GM19240 (cell line): ENCODE measurements around the gene ESYT2.

Experiments
- DNase-seq: peaks from one replicate; pipeline ENCODE4 v3.0.0; 2011; ENCODE audit warnings: low spot score; ENCODE audit not compliant: insufficient read length

ESYT2 gene

GRCh38 chr7:158771213-158771834 lies 58.0 kb downstream of the ESYT2 start:
- DNase-seq = no peak

- DNase-seq = no peak
Observed at GRCh38 chr7:158767707-158768106, 61.6 kb downstream of the ESYT2 start.

GRCh38 chr7:158766570-158767281 lies 62.6 kb downstream of the ESYT2 start:
- no peak for DNase-seq

- no peak for DNase-seq
Observed at GRCh38 chr7:158765020-158765419, 64.3 kb downstream of the ESYT2 start.

GRCh38 chr7:158763454-158764033 lies 65.8 kb downstream of the ESYT2 start:
- DNase-seq = no peak

GRCh38 chr7:158761945-158762344 lies 67.4 kb downstream of the ESYT2 start:
- DNase-seq = no peak

GRCh38 chr7:158760936-158761335 lies 68.4 kb downstream of the ESYT2 start:
- no peak for DNase-seq

GRCh38 chr7:158760445-158760764 lies 68.9 kb downstream of the ESYT2 start:
- no peak for DNase-seq

GRCh38 chr7:158759749-158760444 lies 69.4 kb downstream of the ESYT2 start:
- DNase-seq = no peak

- no peak for DNase-seq
Observed at GRCh38 chr7:158759245-158759614, 70.1 kb downstream of the ESYT2 start.

- DNase-seq = no peak
Observed at GRCh38 chr7:158758586-158759244, 70.6 kb downstream of the ESYT2 start.

- no peak for DNase-seq
Observed at GRCh38 chr7:158757404-158757989, 71.8 kb downstream of the ESYT2 start.

- no peak for DNase-seq
Observed at GRCh38 chr7:158754746-158755444, 74.4 kb downstream of the ESYT2 start.

- DNase-seq = no peak
Observed at GRCh38 chr7:158753900-158754299, 75.4 kb downstream of the ESYT2 start.

GRCh38 chr7:158751751-158752150 lies 77.6 kb downstream of the ESYT2 start:
- DNase-seq = no peak

GRCh38 chr7:158751199-158751598 lies 78.1 kb downstream of the ESYT2 start:
- DNase-seq = no peak

- DNase-seq = no peak
Observed at GRCh38 chr7:158750702-158751101, 78.6 kb downstream of the ESYT2 start.

GRCh38 chr7:158749396-158749795 lies 79.9 kb downstream of the ESYT2 start:
- DNase-seq = no peak

- DNase-seq = no peak
Observed at GRCh38 chr7:158748335-158748734, 81.0 kb downstream of the ESYT2 start.

- DNase-seq = no peak
Observed at GRCh38 chr7:158747408-158747807, 81.9 kb downstream of the ESYT2 start.

GRCh38 chr7:158746957-158747356 lies 82.4 kb downstream of the ESYT2 start:
- no peak for DNase-seq
